Karpas-422 (cell line): ENCODE results near the gene BLNK. TPM values are rescaled to one million over a fixed set of nuclear protein-coding genes. Genes with fewer than 3 reads are reported as not detected.
A peak's percentile ranks its signal among the peaks of the same experiment; 100 is the strongest.
"Not testable (repeated sequence)": the region's sequence is repeated elsewhere in the genome, so short reads cannot be mapped to it uniquely, and the experiment has no call there.

Experiments
- DNase-seq: peaks from one replicate; pipeline ENCODE4 v3.0.0-alpha.2; 2015
- H2AFZ ChIP-seq: fragments of 200-600 bp; sonication (generic); 2 replicates; pipeline ENCODE4 v1.6.1; 2014; ENCODE audit warnings: antibody characterized with exemption, low read length, mixed read lengths
- H3K27ac ChIP-seq: fragments of 200-600 bp; sonication (generic); 2 replicates; pipeline ENCODE4 v1.5.1; 2014; ENCODE audit warnings: mild to moderate bottlenecking, low read length, moderate library complexity
- H3K27me3 ChIP-seq: fragments of 200-600 bp; sonication (generic); 2 replicates; pipeline ENCODE4 v1.6.1; 2014; ENCODE audit warnings: low read length, mixed read lengths
- H3K36me3 ChIP-seq: fragments of 200-600 bp; sonication (generic); 2 replicates; pipeline ENCODE4 v1.6.1; 2014; ENCODE audit warnings: low read length, mixed read lengths; ENCODE audit not compliant: insufficient read depth
- H3K4me1 ChIP-seq: fragments of 200-600 bp; sonication (generic); 2 replicates; pipeline ENCODE4 v1.6.1; 2014; ENCODE audit warnings: mild to moderate bottlenecking, low read length, mixed read lengths
- H3K4me2 ChIP-seq: fragments of 200-600 bp; sonication (generic); 2 replicates; pipeline ENCODE4 v1.6.1; 2014; ENCODE audit warnings: low read length, low read depth, mild to moderate bottlenecking; ENCODE audit not compliant: poor library complexity, severe bottlenecking
- H3K4me3 ChIP-seq: fragments of 200-600 bp; sonication (generic); 2 replicates; pipeline ENCODE4 v1.5.1; 2014; ENCODE audit warnings: mild to moderate bottlenecking, antibody characterized with exemption, low read length, mixed read lengths
- H3K79me2 ChIP-seq: fragments of 200-600 bp; sonication (generic); 2 replicates; pipeline ENCODE4 v1.6.1; 2014; ENCODE audit warnings: mild to moderate bottlenecking, low read length, mixed read lengths
- H3K9ac ChIP-seq: fragments of 200-600 bp; sonication (generic); 2 replicates; pipeline ENCODE4 v1.6.0; 2014; ENCODE audit warnings: low read length
- H3K9me2 ChIP-seq: fragments of 200-600 bp; sonication (generic), shearing (Covaris generic); replicated peaks from 2 replicates; pipeline ENCODE4 v1.6.0; 2014; ENCODE audit warnings: mild to moderate bottlenecking, low read length, moderate library complexity; ENCODE audit not compliant: insufficient read depth
- H3K9me3 ChIP-seq: fragments of 300-700, 200-600 bp; sonication (generic); 2 replicates; pipeline ENCODE4 v1.6.1; 2014; ENCODE audit warnings: low read length, mixed read lengths
- H4K20me1 ChIP-seq: fragments of 200-600 bp; sonication (generic); 2 replicates; pipeline ENCODE4 v1.6.1; 2014; ENCODE audit warnings: mild to moderate bottlenecking, antibody characterized with exemption, low read length, low read depth; ENCODE audit not compliant: insufficient read depth
- total RNA-seq: library from RNA; depleted of rRNA; stranded (reverse); fragments of >200 nt; shearing (Covaris generic); gene quantifications from 2 replicates; pipeline ENCODE4 v1.2.3, GENCODE V29; 2014; ENCODE audit warnings: low replicate concordance

BLNK gene
- total RNA-seq, 1 experiment from 2014 or later: 99.1 TPM

DNA sequence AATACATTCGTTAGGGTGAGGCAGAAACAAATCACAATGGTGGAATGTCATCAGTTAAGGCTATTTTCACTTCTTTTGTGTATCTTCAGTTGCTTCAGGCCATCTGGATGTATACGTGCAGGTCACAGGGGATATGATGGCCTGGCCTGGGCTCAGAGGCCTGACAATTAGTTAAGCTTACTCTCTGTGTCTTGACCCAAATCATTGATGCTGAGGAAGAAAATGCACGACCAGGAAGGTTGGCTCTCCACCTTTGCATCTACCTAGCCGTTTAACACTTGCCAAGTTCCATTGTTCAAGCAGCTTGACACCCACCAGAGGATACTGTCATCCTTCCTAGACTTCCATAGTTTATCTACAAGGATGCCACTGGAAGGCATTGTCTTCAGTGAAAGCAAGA is 37.5 kb upstream of the BLNK start:
- not testable (repeated sequence) for H3K4me2 ChIP-seq, H3K36me3 ChIP-seq, H3K79me2 ChIP-seq, H3K9me3 ChIP-seq, H3K4me3 ChIP-seq, H3K9me2 ChIP-seq, H3K27ac ChIP-seq, H3K27me3 ChIP-seq, H2AFZ ChIP-seq, H3K4me1 ChIP-seq, DNase-seq, H4K20me1 ChIP-seq, H3K9ac ChIP-seq

GRCh38 chr10:96306516-96306915 is 35.1 kb upstream of the BLNK start:
- Histone ChIP-seq H3K9me3 (no peaks in the 10 kb centered on the region), H3K4me1 (peaks cover 10% of the 10 kb centered on the region), H2AFZ (no peak overlapping the region), H3K36me3 (no peaks in the 10 kb centered on the region), H4K20me1 (no peaks in the 10 kb centered on the region), H3K4me2 (peak overlapping the region; percentile 20), H3K9ac (no peak overlapping the region), H3K9me2 (no peaks in the 10 kb centered on the region), H3K4me3 (no peak overlapping the region), H3K27me3 (no peaks in the 10 kb centered on the region), H3K27ac (no peak overlapping the region), H3K79me2 (no peaks in the 10 kb centered on the region)
- peak; percentile 57 for DNase-seq

- no peak overlapping the region for H3K4me3 ChIP-seq
- no peak for DNase-seq
These were observed 33.6 kb upstream of the BLNK start for GRCh38 chr10:96305019-96305418.

GRCh38 chr10:96304230-96304629 is 32.9 kb upstream of the BLNK start, which contains the start of gene DNTT:
Gene DNTT (plus strand): TSS chr10:96304434. CDS start chr10:96304498, 64 bp downstream.
- Histone ChIP-seq H3K27ac (no peak within 1 kb of the TSS), H3K27me3 (no peaks in the 10 kb centered on the region)

More at GRCh38 chr10:96305019-96305418, 33.6 kb upstream of the BLNK start:
- Histone ChIP-seq H3K9me2 (no peaks in the 10 kb centered on the region), H3K36me3 (no peaks in the 10 kb centered on the region), H3K9me3 (no peaks in the 10 kb centered on the region), H3K79me2 (no peaks in the 10 kb centered on the region), H3K27me3 (no peaks in the 10 kb centered on the region), H3K27ac (no peak overlapping the region), H4K20me1 (no peaks in the 10 kb centered on the region), H3K4me2 (no peak overlapping the region), H3K9ac (no peak overlapping the region), H3K4me1 (peaks cover 10% of the 10 kb centered on the region), H2AFZ (no peak overlapping the region)

GRCh38 chr10:96301616-96302015 is 30.2 kb upstream of the BLNK start:
- no peak overlapping the region for H3K4me3 ChIP-seq
- H3K27ac ChIP-seq: no peak overlapping the region
- no peak overlapping the region for H3K9ac ChIP-seq
- DNase-seq: no peak
- peaks cover 5% of the 10 kb centered on the region for H3K4me1 ChIP-seq
- no peaks in the 10 kb centered on the region for H3K27me3 ChIP-seq
- no peaks in the 10 kb centered on the region for H3K79me2 ChIP-seq
- H4K20me1 ChIP-seq: no peaks in the 10 kb centered on the region
- H3K36me3 ChIP-seq: no peaks in the 10 kb centered on the region
- H3K4me2 ChIP-seq: no peak overlapping the region
- no peaks in the 10 kb centered on the region for H3K9me2 ChIP-seq
- no peak overlapping the region for H2AFZ ChIP-seq
- H3K9me3 ChIP-seq: no peaks in the 10 kb centered on the region

More at GRCh38 chr10:96304230-96304629, 32.9 kb upstream of the BLNK start, which contains the start of gene DNTT:
- Histone ChIP-seq H3K4me2 (no peak within 1 kb of the TSS), H3K79me2 (no peaks in the 10 kb centered on the region), H3K9me3 (no peaks in the 10 kb centered on the region), H3K4me3 (no peak within 1 kb of the TSS), H2AFZ (no peak within 1 kb of the TSS), H3K9me2 (no peaks in the 10 kb centered on the region), H4K20me1 (no peaks in the 10 kb centered on the region), H3K4me1 (peaks cover 10% of the 10 kb centered on the region), H3K9ac (no peak within 1 kb of the TSS), H3K36me3 (no peaks in the 10 kb centered on the region)
- DNase-seq: no peak

DNA sequence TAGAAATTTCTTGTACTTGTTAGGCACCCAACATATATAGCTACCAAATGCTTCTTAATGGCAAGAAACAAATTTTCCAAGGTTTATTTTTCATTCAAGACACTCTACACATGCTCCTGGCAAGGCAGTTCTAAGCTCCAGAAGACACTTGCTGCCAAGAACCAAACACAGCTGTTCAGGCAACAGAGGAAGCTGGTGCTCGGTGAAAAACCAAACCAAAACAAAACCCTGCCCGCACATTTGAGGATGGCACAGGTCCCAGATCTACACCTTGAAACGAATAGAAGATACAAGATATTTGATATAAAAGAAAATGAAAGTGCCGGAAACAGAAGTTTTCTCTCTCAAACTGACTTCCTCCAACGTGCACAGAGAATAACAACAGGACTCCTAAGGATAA is 28.0 kb upstream of the BLNK start:
- DNase-seq: no peak
- Histone ChIP-seq H3K9me3 (no peaks in the 10 kb centered on the region), H3K9ac (no peak overlapping the region), H3K79me2 (no peaks in the 10 kb centered on the region), H3K36me3 (no peaks in the 10 kb centered on the region), H3K4me2 (no peak overlapping the region), H3K4me3 (no peak overlapping the region), H4K20me1 (no peaks in the 10 kb centered on the region), H3K9me2 (no peaks in the 10 kb centered on the region), H3K27ac (no peak overlapping the region), H2AFZ (no peak overlapping the region), H3K4me1 (peaks cover 6% of the 10 kb centered on the region), H3K27me3 (no peaks in the 10 kb centered on the region)

DNA sequence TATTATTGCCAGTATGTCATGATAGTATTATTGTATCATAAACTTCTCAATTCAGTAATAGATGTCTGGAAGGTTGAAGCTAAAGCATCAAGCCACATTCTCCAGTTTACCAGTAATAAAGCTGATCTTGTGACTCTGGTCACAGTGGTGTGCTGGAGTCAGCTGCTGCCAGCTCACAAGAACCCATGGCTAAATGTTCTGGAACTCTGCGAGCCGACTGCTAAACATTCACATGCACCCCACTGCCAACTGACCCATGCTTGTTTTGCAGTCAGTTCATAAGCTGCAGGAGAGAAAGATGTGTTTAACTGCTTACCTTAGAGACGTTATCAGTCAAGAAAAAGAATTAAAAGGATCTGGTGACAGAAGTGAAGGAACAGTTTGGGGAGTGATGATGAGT is 27.0 kb upstream of the BLNK start:
- Histone ChIP-seq H3K9ac (no peak overlapping the region), H3K27me3 (no peaks in the 10 kb centered on the region), H3K4me2 (no peak overlapping the region), H3K79me2 (no peaks in the 10 kb centered on the region), H3K9me2 (no peaks in the 10 kb centered on the region), H3K27ac (no peak overlapping the region), H3K4me3 (no peak overlapping the region), H3K36me3 (no peaks in the 10 kb centered on the region), H2AFZ (no peak overlapping the region), H3K9me3 (no peaks in the 10 kb centered on the region), H3K4me1 (peaks cover 10% of the 10 kb centered on the region), H4K20me1 (no peaks in the 10 kb centered on the region)
- no peak for DNase-seq

- Histone ChIP-seq H3K4me1 (peaks cover 19% of the 10 kb centered on the region), H3K9me2 (no peaks in the 10 kb centered on the region)
These were observed 26.1 kb upstream of the BLNK start for GRCh38 chr10:96297486-96297885.

GRCh38 chr10:96295475-96295874 is 24.1 kb upstream of the BLNK start:
- H3K4me1 ChIP-seq: peaks cover 39% of the 10 kb centered on the region
- DNase-seq: no peak
- no peak overlapping the region for H3K4me2 ChIP-seq
- no peaks in the 10 kb centered on the region for H3K9me2 ChIP-seq
- H3K36me3 ChIP-seq: no peaks in the 10 kb centered on the region
- no peak overlapping the region for H3K27ac ChIP-seq
- no peaks in the 10 kb centered on the region for H3K79me2 ChIP-seq
- no peaks in the 10 kb centered on the region for H4K20me1 ChIP-seq
- H3K4me3 ChIP-seq: no peak overlapping the region
- no peaks in the 10 kb centered on the region for H3K9me3 ChIP-seq
- H3K27me3 ChIP-seq: no peaks in the 10 kb centered on the region
- no peak overlapping the region for H3K9ac ChIP-seq
- H2AFZ ChIP-seq: no peak overlapping the region

More at GRCh38 chr10:96297486-96297885, 26.1 kb upstream of the BLNK start:
- Histone ChIP-seq H3K27ac (no peak overlapping the region), H4K20me1 (no peaks in the 10 kb centered on the region), H3K36me3 (no peaks in the 10 kb centered on the region), H3K4me2 (no peak overlapping the region), H2AFZ (no peak overlapping the region), H3K9me3 (no peaks in the 10 kb centered on the region), H3K9ac (no peak overlapping the region), H3K27me3 (no peaks in the 10 kb centered on the region), H3K79me2 (no peaks in the 10 kb centered on the region), H3K4me3 (no peak overlapping the region)
- no peak for DNase-seq
